Mesendoderm (in vitro differentiated cells): ENCODE data around the gene NOS2.
A peak's percentile ranks its signal among the peaks of the same experiment; 100 is the strongest.
"Not testable (repeated sequence)": the region's sequence is repeated elsewhere in the genome, so short reads cannot be mapped to it uniquely, and the experiment has no call there.

Experiments
- DNase-seq: peaks from one replicate; pipeline ENCODE4 v3.0.0; 2013
- H2AK5ac ChIP-seq: 2 replicates; pipeline ENCODE4 v1.6.1; 2013; ENCODE audit warnings: low read length, inconsistent platforms
- H2BK120ac ChIP-seq: 2 replicates; pipeline ENCODE4 v1.6.1; 2013; ENCODE audit warnings: low read depth, mild to moderate bottlenecking, low read length, moderate library complexity, mixed read lengths
- H2BK15ac ChIP-seq: replicated peaks from 2 replicates; pipeline ENCODE4 v1.6.1; 2013; ENCODE audit warnings: low read depth, mild to moderate bottlenecking, moderate library complexity
- H2BK5ac ChIP-seq: 2 replicates; pipeline ENCODE4 v1.6.1; 2013; ENCODE audit warnings: low read length, inconsistent platforms
- H3K18ac ChIP-seq: 2 replicates; pipeline ENCODE4 v1.6.1; 2013; ENCODE audit warnings: mild to moderate bottlenecking, low read length, mixed read lengths
- H3K23ac ChIP-seq: one replicate; pipeline ENCODE4 v1.6.1; 2013; ENCODE audit warnings: low read length
- H3K27ac ChIP-seq: 2 replicates; pipeline ENCODE4 v1.5.1; 2013; ENCODE audit warnings: low read depth, mild to moderate bottlenecking, inconsistent platforms, low read length, moderate library complexity
- H3K27me3 ChIP-seq: 2 replicates; pipeline ENCODE4 v1.6.1; 2013; ENCODE audit warnings: low read length, control low read depth, mild to moderate bottlenecking, inconsistent platforms; ENCODE audit not compliant: insufficient read depth, poor library complexity
- H3K36me3 ChIP-seq: 2 replicates; pipeline ENCODE4 v1.6.1; 2013; ENCODE audit warnings: low read length, inconsistent platforms; ENCODE audit not compliant: control insufficient read depth, insufficient read depth
- H3K4ac ChIP-seq: one replicate; pipeline ENCODE4 v1.6.1; 2013; ENCODE audit warnings: low read depth, mild to moderate bottlenecking, low read length, moderate library complexity
- H3K4me1 ChIP-seq: 2 replicates; pipeline ENCODE4 v1.6.1; 2013; ENCODE audit warnings: low read depth, low read length, inconsistent platforms; ENCODE audit not compliant: control insufficient read depth
- H3K4me2 ChIP-seq: 2 replicates; pipeline ENCODE4 v1.6.1; 2013; ENCODE audit warnings: low read length
- H3K4me3 ChIP-seq: 2 replicates; pipeline ENCODE4 v1.5.1; 2013; ENCODE audit warnings: mild to moderate bottlenecking, low read length
- H3K56ac ChIP-seq: one replicate; pipeline ENCODE4 v1.6.1; 2013; ENCODE audit warnings: low read length
- H3K79me1 ChIP-seq: 2 replicates; pipeline ENCODE4 v1.6.1; 2013; ENCODE audit warnings: low read length, inconsistent platforms
- H3K79me2 ChIP-seq: 2 replicates; pipeline ENCODE4 v1.6.1; 2013; ENCODE audit warnings: mild to moderate bottlenecking, low read length; ENCODE audit not compliant: control insufficient read depth, insufficient read depth
- H3K9ac ChIP-seq: 2 replicates; pipeline ENCODE4 v1.6.1; 2013; ENCODE audit warnings: low read length, inconsistent platforms
- H4K5ac ChIP-seq: one replicate; pipeline ENCODE4 v1.6.1; 2013; ENCODE audit warnings: low read length
- H4K8ac ChIP-seq: one replicate; pipeline ENCODE4 v1.6.1; 2013; ENCODE audit warnings: low read depth, mild to moderate bottlenecking, control low read depth, low read length, moderate library complexity
- WGBS: extraction: QIAGEN DNeasy Blood & Tissue Kit; methylation state at CpG from one replicate; pipeline ENCODE4 v1.1.7; 2013; ENCODE audit warnings: low lambda C conversion rate, missing lambda C conversion rate; ENCODE audit not compliant: insufficient coverage; ENCODE audit errors: extremely low coverage; 5-methylcytosine and 5-hydroxymethylcytosine counted together

Gene NOS2

GRCh38 chr17:27751166-27751565 is 49.2 kb downstream of the NOS2 start:
- Histone ChIP-seq H2BK120ac (no peak overlapping the region), H3K27me3 (no peaks in the 10 kb centered on the region), H3K9ac (no peak overlapping the region), H3K79me1 (no peaks in the 10 kb centered on the region), H3K4me2 (no peak overlapping the region), H2BK5ac (no peak overlapping the region), H3K23ac (no peak overlapping the region), H3K4ac (no peak overlapping the region), H4K8ac (no peak overlapping the region), H2BK15ac (no peak overlapping the region), H4K5ac (no peak overlapping the region), H3K4me3 (no peak overlapping the region), H3K36me3 (no peaks in the 10 kb centered on the region), H3K79me2 (no peaks in the 10 kb centered on the region), H3K4me1 (no peaks in the 10 kb centered on the region), H3K56ac (no peak overlapping the region), H3K27ac (no peak overlapping the region), H3K18ac (no peak overlapping the region), H2AK5ac (no peak overlapping the region)
- no peak for DNase-seq
- no CpG with 5 or more reads among the region's 8 CpGs for whole genome bisulfite sequencing

- not testable (repeated sequence) for H3K56ac ChIP-seq, H3K9ac ChIP-seq, H3K4me2 ChIP-seq, H3K4me1 ChIP-seq, DNase-seq, H2BK5ac ChIP-seq, H3K79me2 ChIP-seq, H4K5ac ChIP-seq, H3K4me3 ChIP-seq, H3K27ac ChIP-seq, H3K4ac ChIP-seq, H3K79me1 ChIP-seq, H4K8ac ChIP-seq, H2BK120ac ChIP-seq, H2BK15ac ChIP-seq, H3K36me3 ChIP-seq, H2AK5ac ChIP-seq, H3K18ac ChIP-seq, H3K27me3 ChIP-seq, H3K23ac ChIP-seq
- WGBS: no CpG with 5 or more reads among the region's 15 CpGs
Measured at GRCh38 chr17:27749562-27750150, 50.7 kb downstream of the NOS2 start.

DNA sequence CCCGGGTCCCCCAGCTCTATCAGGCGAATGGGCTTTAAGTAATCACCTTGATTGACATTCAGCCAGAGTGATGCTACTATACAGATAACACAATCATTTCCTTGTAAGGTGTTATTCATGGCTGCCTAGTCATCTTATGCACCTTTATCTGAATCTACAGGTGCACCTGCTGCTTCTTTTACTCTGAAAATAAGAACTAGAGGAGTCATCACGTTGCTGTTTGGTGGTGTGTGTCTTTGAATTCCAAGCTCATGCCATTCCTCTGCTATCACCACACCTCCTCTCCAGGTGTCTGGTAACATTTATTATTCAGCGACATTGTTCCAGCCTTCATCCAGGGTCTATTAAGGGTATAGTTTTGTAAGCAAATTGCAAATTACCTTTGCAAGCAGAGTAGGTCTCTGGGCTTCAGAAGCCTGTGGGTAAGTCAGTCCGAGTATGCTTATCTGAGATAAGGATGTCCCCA is 51.9 kb downstream of the NOS2 start:
- no peak overlapping the region for H2AK5ac ChIP-seq
- no peak overlapping the region for H2BK120ac ChIP-seq
- no CpG with 5 or more reads among the region's 5 CpGs for WGBS
- no peak overlapping the region for H3K4me3 ChIP-seq
- no peak for DNase-seq
- H3K18ac ChIP-seq: no peak overlapping the region
- no peak overlapping the region for H2BK5ac ChIP-seq
- H3K4ac ChIP-seq: no peak overlapping the region
- no peak overlapping the region for H4K8ac ChIP-seq
- H3K9ac ChIP-seq: no peak overlapping the region
- H3K79me1 ChIP-seq: no peaks in the 10 kb centered on the region
- H3K27ac ChIP-seq: no peak overlapping the region
- H3K36me3 ChIP-seq: no peaks in the 10 kb centered on the region
- no peak overlapping the region for H3K56ac ChIP-seq
- H3K27me3 ChIP-seq: no peaks in the 10 kb centered on the region
- H3K4me2 ChIP-seq: no peak overlapping the region
- no peak overlapping the region for H3K23ac ChIP-seq
- H4K5ac ChIP-seq: no peak overlapping the region
- H2BK15ac ChIP-seq: no peak overlapping the region
- H3K79me2 ChIP-seq: no peaks in the 10 kb centered on the region
- no peaks in the 10 kb centered on the region for H3K4me1 ChIP-seq

DNA sequence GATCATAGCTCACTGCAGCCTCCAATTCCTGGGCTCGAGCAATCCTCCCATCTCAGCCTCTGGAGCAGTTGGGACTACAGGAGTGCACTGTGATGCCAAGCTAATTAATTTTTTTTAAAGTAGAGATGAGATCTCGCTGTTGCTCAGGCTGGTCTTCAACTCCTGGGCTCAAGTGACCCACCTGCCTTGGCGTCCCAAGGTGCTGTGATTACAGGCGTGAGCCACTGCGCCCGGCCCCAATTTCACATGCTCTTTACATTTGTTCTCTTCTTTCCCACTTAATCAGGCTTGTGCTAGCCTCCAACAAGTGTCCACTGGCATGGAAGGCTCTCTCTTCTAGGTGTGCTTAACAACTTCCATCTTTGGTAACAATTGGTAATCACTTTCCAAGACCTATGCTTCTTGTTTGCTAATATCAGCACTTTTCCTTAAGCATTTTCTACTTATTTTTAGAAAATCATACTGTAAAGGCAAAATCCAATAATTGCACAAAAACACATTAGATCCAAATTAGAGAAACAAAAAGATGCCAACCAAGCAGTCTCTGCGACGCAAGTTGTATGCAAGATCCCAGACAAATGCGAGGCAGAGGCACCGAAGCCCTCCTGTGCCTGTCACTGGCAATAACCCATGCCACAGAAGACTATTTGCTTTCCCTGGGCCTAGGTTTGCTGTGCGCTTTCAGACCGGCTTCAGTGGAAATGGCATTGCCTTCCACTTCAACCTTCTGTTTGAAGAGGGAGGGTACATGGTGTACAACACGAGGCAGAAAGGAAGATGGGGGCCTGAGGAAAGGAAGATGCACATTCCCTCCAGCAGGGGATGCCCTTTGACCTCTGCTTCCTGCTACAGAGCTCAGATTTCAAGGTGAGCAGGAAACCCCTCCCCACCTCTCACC is 52.6 kb downstream of the NOS2 start:
- no peak overlapping the region for H3K4me2 ChIP-seq
- H3K23ac ChIP-seq: no peak overlapping the region
- no peaks in the 10 kb centered on the region for H3K27me3 ChIP-seq
- H3K9ac ChIP-seq: no peak overlapping the region
- H2BK5ac ChIP-seq: no peak overlapping the region
- peak; percentile 67 for DNase-seq
- H3K27ac ChIP-seq: no peak overlapping the region
- H3K79me2 ChIP-seq: no peaks in the 10 kb centered on the region
- H2AK5ac ChIP-seq: no peak overlapping the region
- no peak overlapping the region for H3K18ac ChIP-seq
- no peak overlapping the region for H4K5ac ChIP-seq
- H3K79me1 ChIP-seq: no peaks in the 10 kb centered on the region
- H3K4me1 ChIP-seq: no peaks in the 10 kb centered on the region
- no CpG with 5 or more reads among the region's 13 CpGs for whole genome bisulfite sequencing
- H2BK120ac ChIP-seq: no peak overlapping the region
- H2BK15ac ChIP-seq: no peak overlapping the region
- no peak overlapping the region for H3K56ac ChIP-seq
- no peak overlapping the region for H3K4ac ChIP-seq
- H3K4me3 ChIP-seq: no peak overlapping the region
- H3K36me3 ChIP-seq: no peaks in the 10 kb centered on the region
- no peak overlapping the region for H4K8ac ChIP-seq

GRCh38 chr17:27746881-27747280 is 53.4 kb downstream of the NOS2 start:
- no peak overlapping the region for H3K9ac ChIP-seq
- no peak overlapping the region for H2BK5ac ChIP-seq
- no peaks in the 10 kb centered on the region for H3K4me1 ChIP-seq
- H3K27ac ChIP-seq: no peak overlapping the region
- no peaks in the 10 kb centered on the region for H3K27me3 ChIP-seq
- H3K4me2 ChIP-seq: no peak overlapping the region
- WGBS: no CpG with 5 or more reads among the region's 5 CpGs
- H2AK5ac ChIP-seq: no peak overlapping the region
- H2BK120ac ChIP-seq: no peak overlapping the region
- H3K79me2 ChIP-seq: no peaks in the 10 kb centered on the region
- H4K8ac ChIP-seq: no peak overlapping the region
- no peak overlapping the region for H2BK15ac ChIP-seq
- no peaks in the 10 kb centered on the region for H3K36me3 ChIP-seq
- no peaks in the 10 kb centered on the region for H3K79me1 ChIP-seq
- H4K5ac ChIP-seq: no peak overlapping the region
- no peak overlapping the region for H3K4me3 ChIP-seq
- H3K23ac ChIP-seq: no peak overlapping the region
- no peak overlapping the region for H3K18ac ChIP-seq
- H3K56ac ChIP-seq: no peak overlapping the region
- no peak for DNase-seq
- no peak overlapping the region for H3K4ac ChIP-seq
